Pancreas (tissue), 10 donors: ENCODE results near the gene KCNG2. TPM values are rescaled to one million over a fixed set of nuclear protein-coding genes. Genes with fewer than 3 reads are reported as not detected.

Source experiments
- ATAC-seq, 4 donors: fragments of 200-7000 bp; cut with Tn5 transposase; one replicate each; pipeline versions ENCODE4 v1.8.0 to v1.9.1; 2020; ENCODE audit warnings: mild to moderate bottlenecking in 4 of 4, moderate library complexity in 4 of 4
- DNase-seq, 6 donors: peaks; one replicate each; pipeline ENCODE4 v3.0.0-alpha.2; 2020
- FAIRE-seq: peaks from 2 replicates; lab custom pipeline; 2012; peaks lifted over from hg19 to GRCh38; lab: Jason Lieb, UNC
- H3K27ac ChIP-seq, 4 donors: fragments of 200-600 bp; sonication (generic); 1 replicate in 3 of 4; 2 replicates in 1 of 4; pipeline versions ENCODE4 v1.5.0 to v1.8.0; 2020
- H3K27me3 ChIP-seq, 4 donors: fragments of 200-600 bp; one replicate each; pipeline ENCODE4 v1.8.0; 2021
- H3K36me3 ChIP-seq, 3 donors: fragments of 200-600 bp; sonication (generic) in 1 of 3; one replicate each; pipeline versions ENCODE4 v1.5.0 to v1.8.0; 2020 to 2021
- H3K4me1 ChIP-seq, 3 donors: fragments of 200-600 bp; one replicate each; pipeline ENCODE4 v1.8.0; 2021
- H3K4me3 ChIP-seq, 4 donors: fragments of 200-600 bp; sonication (generic) in 2 of 4; one replicate each; pipeline versions ENCODE4 v1.5.0 to v1.8.0; 2020 to 2021
- H3K9me3 ChIP-seq, 4 donors: fragments of 200-600 bp; one replicate each; pipeline ENCODE4 v1.8.0; 2021
- CTCF ChIP-seq, 4 donors: fragments of 200-600 bp; sonication (generic) in 3 of 4; IDR thresholded peaks; one replicate each; pipeline versions ENCODE4 v1.5.0 to v1.8.0; 2021; ENCODE audit warnings: antibody characterized with exemption in 4 of 4
- WGBS, 2 donors: extraction: QIAGEN DNeasy Blood & Tissue Kit; methylation state at CpG; one replicate each; pipeline ENCODE4 v1.1.7; 2013; 5-methylcytosine and 5-hydroxymethylcytosine counted together
- intact Hi-C, 3 donors: fragments of 100-400 bp; cut with DNase I; formaldehyde crosslinking; loops; one replicate each; pipeline versions ENCODE4 v1.11.1 to v1.14.2; 2022
- polyA plus RNA-seq, 2 donors: library from polyadenylated mRNA; stranded (reverse); fragments of 200-250 nt; gene quantifications; one replicate each; pipeline ENCODE4 v1.2.3, GENCODE V29; 2013
- total RNA-seq, 6 donors: library from RNA; stranded (reverse); fragmentation: NEBNext Ultra II Directional in 4 of 6; extraction: Animal tissue kit (Norgen Biotek cat#: 25700) in 4 of 6; gene quantifications; one replicate each; pipeline versions ENCODE4 v1.2.1 to v1.2.4, GENCODE V29; 2021 to 2023
- donor health status: healthy with polysubstance abuse.
- donor health status: DM: no; HTN: no; CAD: no; lungs with moderate emphysema.
- donor health status: DM: no; HTN: no; CAD: no.
- donor health status: control.
- donor health status: control.
- donor health status: Bipolar disorder and iron deficiency.
- donor health status: DM: yes; HTN: yes; CAD: no.
- donor health status: DM: no; HTN: no; CAD: no.
- donor health status: DM: no; HTN: no; CAD: no.
- donor health status: DM: yes; HTN: yes; CAD: no.

Gene KCNG2
- total and polyA plus RNA-seq, 8 donors, result 0.12 to 0.22 (median 0.13) TPM; not detected in 5

DNA sequence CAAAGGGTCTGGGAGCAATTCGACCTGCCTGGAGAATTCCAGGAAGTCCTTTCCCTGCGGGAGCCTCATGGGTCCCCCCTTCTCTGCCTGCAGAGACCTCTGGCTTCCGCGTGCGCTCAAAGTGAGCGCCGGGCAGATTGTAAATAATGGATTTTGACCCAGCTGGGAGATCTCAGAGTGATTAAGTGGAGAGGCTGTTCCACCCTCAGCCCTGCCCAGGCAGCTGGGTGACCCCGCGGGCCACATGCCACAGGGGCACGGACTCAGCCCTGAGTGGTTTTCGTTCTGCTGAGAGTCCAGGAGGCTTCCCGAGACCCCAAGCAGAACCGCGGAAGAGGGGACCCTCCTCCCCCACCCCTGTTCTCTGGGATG is 1.2 kb downstream of the KCNG2 start:
- Histone ChIP-seq H3K4me3 (peak overlapping the region in 2 of 4 donors; percentile 9 to 42), H3K9me3 (no peaks in the 10 kb centered on the region), H3K36me3 (no peaks in the 10 kb centered on the region), H3K27me3 (peaks cover 0 to 28% (median 5%) of the 10 kb centered on the region in 4 donors), H3K4me1 (peaks cover 0 to 12% (median 9%) of the 10 kb centered on the region in 3 donors), H3K27ac (no peak overlapping the region)
- DNase-seq, result peak in 2 of 6 donors; percentile 35 to 48
- 1 to 4% methylated on average over 14 of the region's 14 CpGs for WGBS, 2 donors
- peak in 1 of 4 donors; percentile 37 for ATAC-seq
- intact Hi-C loops, result no loop called here
- TF ChIP-seq CTCF (IDR thresholded peaks at IDR 0.05), result no peak
- FAIRE-seq, result no peak

DNA sequence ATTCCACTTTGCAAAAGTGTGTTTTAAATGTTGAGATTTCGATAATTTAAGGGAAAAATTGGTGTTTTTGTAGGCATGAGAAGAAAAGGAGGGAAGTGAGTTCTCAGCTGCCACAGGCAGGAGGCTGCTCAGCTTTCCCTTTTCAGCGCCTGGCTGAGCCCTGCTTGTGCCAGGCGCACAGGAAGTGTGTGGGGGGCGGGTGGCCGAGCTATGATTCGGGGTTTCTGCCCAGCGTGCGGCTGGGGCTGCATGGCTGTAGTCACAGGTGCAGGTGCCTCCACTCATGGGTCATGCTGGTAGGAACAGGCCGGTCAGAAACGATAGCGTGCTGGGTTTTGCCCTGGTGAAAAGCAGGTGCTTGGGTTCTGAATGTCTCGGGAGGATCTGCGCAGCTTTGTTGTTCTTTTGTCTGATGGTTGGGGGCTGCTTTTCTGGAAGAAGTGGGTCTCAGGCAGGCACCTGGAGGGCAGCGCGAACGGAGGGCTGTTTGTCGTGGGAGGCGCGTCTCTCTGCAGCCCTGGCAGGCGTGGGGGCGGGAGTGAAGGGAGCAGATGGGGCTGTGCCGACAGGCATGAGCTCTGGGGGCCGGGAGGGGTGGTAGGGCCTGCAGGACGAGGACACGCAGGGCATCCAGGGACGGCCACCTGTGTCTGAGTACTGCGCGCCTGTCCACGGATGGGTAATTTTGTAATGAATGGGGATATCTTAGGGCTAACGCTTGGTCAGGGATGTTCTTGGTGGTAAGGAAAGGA is 2.1 kb downstream of the KCNG2 start:
- intact Hi-C loops, result no loop called here
- 59 to 67% methylated on average over 30 of the region's 30 CpGs for WGBS, 2 donors

DNA sequence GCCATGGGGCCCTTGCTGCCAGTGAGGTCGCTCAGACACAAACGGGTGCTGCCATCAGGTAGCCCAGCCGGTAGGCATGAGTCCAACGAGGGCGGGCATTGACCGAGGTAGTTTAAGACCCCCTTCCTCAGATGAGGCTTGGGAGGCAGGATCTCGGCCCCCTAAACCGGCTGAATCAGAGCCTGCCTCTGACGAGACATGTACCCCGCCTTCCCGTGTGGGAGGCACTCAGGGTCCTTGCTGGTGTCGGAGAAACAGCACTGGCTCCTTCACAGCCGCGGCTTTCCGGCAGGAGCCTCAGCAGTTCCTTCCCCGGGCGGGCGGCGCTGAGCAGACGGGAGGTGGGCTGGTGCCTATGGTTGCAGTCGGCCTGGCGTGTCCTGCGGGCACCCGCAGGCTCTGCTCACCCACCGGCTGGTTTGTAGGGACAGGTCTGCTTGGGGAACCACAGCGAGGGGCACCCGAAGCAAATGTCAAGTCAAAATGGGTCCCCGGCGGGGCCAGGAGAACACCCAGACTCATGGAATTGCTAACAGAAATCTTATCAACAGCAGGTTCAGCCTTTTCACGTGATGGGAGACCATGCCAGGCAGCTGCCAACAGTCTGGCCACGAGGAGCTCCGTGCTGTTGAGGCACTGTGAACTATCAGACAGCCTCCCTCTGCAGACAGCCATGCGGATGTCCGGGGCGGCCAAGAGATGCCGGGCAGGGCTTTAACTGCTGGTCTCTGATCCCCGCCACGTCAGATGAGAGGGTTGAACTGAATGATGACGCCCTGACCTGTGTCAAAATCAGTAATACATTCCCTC is 2.8 kb downstream of the KCNG2 start:
- H3K27me3 ChIP-seq, result peaks cover 0 to 28% (median 5%) of the 10 kb centered on the region in 4 donors
- FAIRE-seq, result no peak
- no peak for TF ChIP-seq CTCF (IDR thresholded peaks at IDR 0.05)
- peaks cover 0 to 12% (median 9%) of the 10 kb centered on the region in 3 donors for H3K4me1 ChIP-seq
- no peak overlapping the region for H3K27ac ChIP-seq
- WGBS, 2 donors, result 83 to 87% methylated on average over 39 of the region's 39 CpGs
- H3K9me3 ChIP-seq, result no peaks in the 10 kb centered on the region
- ATAC-seq, result no peak
- intact Hi-C loops, result no loop called here
- DNase-seq, result peak in 1 of 6 donors; percentile 60
- no peak overlapping the region for H3K4me3 ChIP-seq
- H3K36me3 ChIP-seq, result no peaks in the 10 kb centered on the region

More for the DNA sequence above, 2.1 kb downstream of the KCNG2 start:
- Histone ChIP-seq H3K27me3 (peaks cover 0 to 28% (median 5%) of the 10 kb centered on the region in 4 donors), H3K36me3 (no peaks in the 10 kb centered on the region), H3K27ac (no peak overlapping the region), H3K9me3 (no peaks in the 10 kb centered on the region), H3K4me3 (no peak overlapping the region), H3K4me1 (peaks cover 0 to 12% (median 9%) of the 10 kb centered on the region in 3 donors)
- TF ChIP-seq CTCF (IDR thresholded peaks at IDR 0.05), result no peak
- DNase-seq (peak in 2 of 6 donors; percentile 49 to 63), FAIRE-seq (no peak), ATAC-seq (no peak)

DNA sequence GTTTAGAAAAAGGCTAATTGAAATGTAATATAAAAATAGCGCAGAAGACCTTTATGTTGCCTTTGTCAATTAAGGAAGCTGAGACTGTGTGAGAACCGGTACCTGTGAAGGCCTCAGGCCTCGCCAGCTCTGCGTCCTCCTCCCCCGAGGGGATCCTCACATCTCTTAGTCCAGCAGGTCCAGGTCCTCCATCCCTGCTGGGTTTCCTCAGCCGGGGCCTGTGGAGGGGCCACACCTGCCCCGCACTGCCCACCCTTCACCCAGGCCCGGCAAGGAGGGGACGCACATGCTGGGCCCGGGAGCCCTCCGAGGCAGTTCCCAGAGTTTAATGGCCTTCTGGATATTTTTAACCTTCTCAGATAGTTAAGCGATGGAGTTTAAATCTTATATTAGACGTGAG is 3.5 kb downstream of the KCNG2 start:
- TF ChIP-seq CTCF (IDR thresholded peaks at IDR 0.05), result no peak
- Histone ChIP-seq H3K4me1 (peaks cover 0 to 12% (median 9%) of the 10 kb centered on the region in 3 donors), H3K4me3 (no peak overlapping the region), H3K36me3 (no peaks in the 10 kb centered on the region), H3K27ac (no peak overlapping the region), H3K27me3 (peaks cover 0 to 28% (median 5%) of the 10 kb centered on the region in 4 donors), H3K9me3 (no peaks in the 10 kb centered on the region)
- 90 to 95% methylated on average over 13 of the region's 13 CpGs for WGBS, 2 donors
- FAIRE-seq, result no peak
- ATAC-seq, result no peak
- intact Hi-C loops, result no loop called here
- no peak for DNase-seq
